MM.1S (cell line): Measurements from ENCODE around the gene LYZL1.

Experiments
- DNase-seq: peaks from one replicate; pipeline ENCODE4 v3.0.0-alpha.2; 2015
- H2AFZ ChIP-seq: fragments of 300-600 bp; sonication (generic); 2 replicates; pipeline ENCODE4 v1.6.0; 2016; ENCODE audit warnings: antibody characterized with exemption, low read length
- H3F3A ChIP-seq: fragments of 300-600 bp; sonication (generic); 2 replicates; pipeline ENCODE4 v1.6.1; 2016; ENCODE audit warnings: mild to moderate bottlenecking, antibody characterized with exemption, low read length, moderate library complexity, mixed read lengths; ENCODE audit not compliant: insufficient read depth
- H3K27ac ChIP-seq: fragments of 300-600 bp; sonication (generic); 2 replicates; pipeline ENCODE4 v1.5.1; 2016; ENCODE audit warnings: mild to moderate bottlenecking, low read length
- H3K27me3 ChIP-seq: fragments of 300-600 bp; sonication (generic); replicated peaks from 2 replicates; pipeline ENCODE4 v1.6.0; 2016; ENCODE audit warnings: low read length; ENCODE audit not compliant: insufficient read depth
- H3K36me3 ChIP-seq: fragments of 300-600 bp; sonication (generic); replicated peaks from 2 replicates; pipeline ENCODE4 v1.6.1; 2016; ENCODE audit warnings: mild to moderate bottlenecking, low read length, mixed read lengths; ENCODE audit not compliant: insufficient read depth
- H3K4me1 ChIP-seq: fragments of 300-600 bp; sonication (generic); 2 replicates; pipeline ENCODE4 v1.6.1; 2016; ENCODE audit warnings: low read length, mixed read lengths
- H3K4me2 ChIP-seq: fragments of 300-600 bp; sonication (generic); 2 replicates; pipeline ENCODE4 v1.6.0; 2016; ENCODE audit warnings: low read depth, low read length
- H3K4me3 ChIP-seq: fragments of 300-600 bp; sonication (generic); 2 replicates; pipeline ENCODE4 v1.5.1; 2016; ENCODE audit warnings: low read length, mixed read lengths
- H3K79me2 ChIP-seq: fragments of 300-600 bp; sonication (generic); 2 replicates; pipeline ENCODE4 v1.6.1; 2016; ENCODE audit warnings: mixed run types, low read length, mixed read lengths
- H3K9ac ChIP-seq: fragments of 300-600 bp; sonication (generic); 2 replicates; pipeline ENCODE4 v1.6.1; 2016; ENCODE audit warnings: low read length, mixed read lengths
- H3K9me2 ChIP-seq: fragments of 300-600 bp; sonication (generic); replicated peaks from 2 replicates; pipeline ENCODE4 v1.6.1; 2016; ENCODE audit warnings: mild to moderate bottlenecking, low read length, mixed read lengths; ENCODE audit not compliant: insufficient read depth
- H3K9me3 ChIP-seq: fragments of 300-600 bp; sonication (generic); replicated peaks from 2 replicates; pipeline ENCODE4 v1.6.1; 2016; ENCODE audit warnings: mild to moderate bottlenecking, low read length, mixed read lengths; ENCODE audit not compliant: insufficient read depth
- H4K20me1 ChIP-seq: fragments of 300-600 bp; sonication (generic); 2 replicates; pipeline ENCODE4 v1.6.1; 2016; ENCODE audit warnings: mild to moderate bottlenecking, low read length, moderate library complexity, mixed read lengths; ENCODE audit not compliant: insufficient read depth
- EZH2 ChIP-seq: fragments of 300-600 bp; sonication (generic); optimal IDR thresholded peaks from 2 replicates; pipeline ENCODE3; 2017; ENCODE audit warnings: low read depth, mild to moderate bottlenecking, antibody characterized with exemption, low read length, mixed read lengths
- EZH2phosphoT487 ChIP-seq: fragments of 300-600 bp; sonication (generic); IDR thresholded peaks from 2 replicates; pipeline ENCODE4 v1.6.1; 2018; ENCODE audit warnings: antibody characterized with exemption, low read length
- TF ChIP-seq, protein P1 (sequence below): fragments of 300-600 bp; sonication (generic); IDR thresholded peaks from 2 replicates; pipeline ENCODE4 v1.5.1; 2016; ENCODE audit warnings: antibody characterized with exemption, low read length, mixed read lengths

The LYZL1 gene

DNA sequence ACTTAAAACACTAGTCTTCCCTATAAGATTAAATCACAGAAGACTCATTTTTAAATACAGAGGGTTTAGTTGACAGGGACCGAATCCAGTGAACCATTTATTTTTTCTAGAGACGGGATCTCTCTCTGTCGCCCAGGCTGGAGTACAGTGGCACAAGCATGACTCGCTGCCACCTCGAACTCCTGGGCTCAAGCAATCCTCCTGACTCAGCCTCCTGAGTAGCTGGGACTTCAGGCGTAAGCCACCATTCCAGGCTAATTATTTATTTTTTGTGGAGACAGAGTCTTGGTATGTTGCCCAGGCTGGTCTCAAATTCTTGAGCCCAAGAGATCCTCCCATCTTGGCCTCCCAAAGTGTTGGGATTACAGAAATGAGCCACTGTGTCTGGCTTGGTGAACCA is 20.9 kb upstream of the LYZL1 start:
- Histone ChIP-seq H2AFZ (no peak overlapping the region), H3K4me3 (no peak overlapping the region), H3K79me2 (no peaks in the 10 kb centered on the region), H3K4me1 (no peaks in the 10 kb centered on the region), H3K27ac (no peak overlapping the region), H3K9me2 (no peaks in the 10 kb centered on the region), H3K4me2 (no peak overlapping the region), H3K9me3 (no peaks in the 10 kb centered on the region), H3F3A (no peaks in the 10 kb centered on the region), H3K27me3 (no peaks in the 10 kb centered on the region), H3K36me3 (no peaks in the 10 kb centered on the region), H4K20me1 (no peaks in the 10 kb centered on the region), H3K9ac (no peak overlapping the region)
- TF ChIP-seq EZH2phosphoT487 (no peak), EZH2 (no peak)
- TF ChIP-seq, protein P1, sequence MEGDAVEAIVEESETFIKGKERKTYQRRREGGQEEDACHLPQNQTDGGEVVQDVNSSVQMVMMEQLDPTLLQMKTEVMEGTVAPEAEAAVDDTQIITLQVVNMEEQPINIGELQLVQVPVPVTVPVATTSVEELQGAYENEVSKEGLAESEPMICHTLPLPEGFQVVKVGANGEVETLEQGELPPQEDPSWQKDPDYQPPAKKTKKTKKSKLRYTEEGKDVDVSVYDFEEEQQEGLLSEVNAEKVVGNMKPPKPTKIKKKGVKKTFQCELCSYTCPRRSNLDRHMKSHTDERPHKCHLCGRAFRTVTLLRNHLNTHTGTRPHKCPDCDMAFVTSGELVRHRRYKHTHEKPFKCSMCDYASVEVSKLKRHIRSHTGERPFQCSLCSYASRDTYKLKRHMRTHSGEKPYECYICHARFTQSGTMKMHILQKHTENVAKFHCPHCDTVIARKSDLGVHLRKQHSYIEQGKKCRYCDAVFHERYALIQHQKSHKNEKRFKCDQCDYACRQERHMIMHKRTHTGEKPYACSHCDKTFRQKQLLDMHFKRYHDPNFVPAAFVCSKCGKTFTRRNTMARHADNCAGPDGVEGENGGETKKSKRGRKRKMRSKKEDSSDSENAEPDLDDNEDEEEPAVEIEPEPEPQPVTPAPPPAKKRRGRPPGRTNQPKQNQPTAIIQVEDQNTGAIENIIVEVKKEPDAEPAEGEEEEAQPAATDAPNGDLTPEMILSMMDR, result no peak
- DNase-seq, result no peak

DNA sequence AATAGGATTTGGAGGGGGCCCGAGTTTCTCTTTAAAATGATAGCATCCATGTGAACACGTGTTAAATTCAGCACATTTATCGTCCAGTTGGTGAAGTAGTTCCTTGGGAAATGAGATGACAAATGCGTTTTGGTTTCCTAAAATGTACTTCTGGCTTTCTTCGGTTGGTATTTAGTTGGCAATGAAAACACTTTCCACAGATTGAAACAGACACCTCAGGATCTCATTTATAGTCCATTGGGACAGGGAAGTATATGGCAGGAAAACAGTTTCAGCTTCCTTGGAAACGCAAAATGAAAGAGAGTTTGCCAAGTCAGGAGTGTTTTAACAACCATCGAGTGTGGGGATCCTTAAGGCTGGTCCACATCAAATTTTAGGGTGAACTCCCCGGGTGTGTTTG is 19.4 kb upstream of the LYZL1 start:
- TF ChIP-seq EZH2phosphoT487, result no peak
- TF ChIP-seq, protein P1, result no peak
- TF ChIP-seq EZH2, result no peak
- no peak overlapping the region for H3K27ac ChIP-seq

DNA sequence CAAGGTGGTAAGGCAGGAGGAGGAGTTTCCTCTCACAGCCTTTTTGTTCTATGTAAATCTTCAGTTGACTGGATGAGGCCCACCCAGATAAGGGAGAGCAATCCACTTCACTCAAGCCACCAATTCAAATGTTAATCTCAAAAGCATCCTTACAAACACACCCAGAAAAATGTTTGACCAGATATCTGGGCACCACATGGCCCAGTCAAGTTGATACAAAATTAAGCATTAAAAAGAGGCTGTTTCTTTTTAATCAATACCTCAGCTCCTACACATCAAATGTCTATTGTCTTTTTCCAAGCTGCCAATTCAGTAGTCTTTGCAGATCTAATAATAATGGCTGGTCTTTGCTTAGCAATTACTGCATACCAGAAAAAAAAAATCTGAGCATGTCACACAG is 18.0 kb upstream of the LYZL1 start:
- Histone ChIP-seq H3K9me2 (no peaks in the 10 kb centered on the region), H3K36me3 (no peaks in the 10 kb centered on the region), H3K27ac (no peak overlapping the region), H4K20me1 (no peaks in the 10 kb centered on the region), H3K9me3 (no peaks in the 10 kb centered on the region), H3K79me2 (no peaks in the 10 kb centered on the region), H3F3A (no peaks in the 10 kb centered on the region), H3K4me2 (no peak overlapping the region), H3K4me3 (no peak overlapping the region), H2AFZ (no peak overlapping the region), H3K27me3 (no peaks in the 10 kb centered on the region), H3K9ac (no peak overlapping the region), H3K4me1 (no peaks in the 10 kb centered on the region)
- TF ChIP-seq EZH2, result no peak
- TF ChIP-seq, protein P1, result no peak
- no peak for TF ChIP-seq EZH2phosphoT487
- no peak for DNase-seq

More for the DNA sequence above, 19.4 kb upstream of the LYZL1 start:
- H3F3A ChIP-seq, result no peaks in the 10 kb centered on the region
- H2AFZ ChIP-seq, result no peak overlapping the region
- H3K4me3 ChIP-seq, result no peak overlapping the region
- H3K4me2 ChIP-seq, result no peak overlapping the region
- no peaks in the 10 kb centered on the region for H3K9me3 ChIP-seq
- no peaks in the 10 kb centered on the region for H3K9me2 ChIP-seq
- no peaks in the 10 kb centered on the region for H3K36me3 ChIP-seq
- no peak overlapping the region for H3K9ac ChIP-seq
- no peak for DNase-seq
- H4K20me1 ChIP-seq, result no peaks in the 10 kb centered on the region
- no peaks in the 10 kb centered on the region for H3K27me3 ChIP-seq
- H3K79me2 ChIP-seq, result no peaks in the 10 kb centered on the region
- H3K4me1 ChIP-seq, result no peaks in the 10 kb centered on the region
